ENCODE data around the gene SYNPR.
A peak's percentile ranks its signal among the peaks of the same experiment; 100 is the strongest.
"Not testable (repeated sequence)": the region's sequence is repeated elsewhere in the genome, so short reads cannot be mapped to it uniquely, and the experiment has no call there.

SYNPR gene

GRCh38 chr3:63278171-63279004, at the start of gene SYNPR:
Gene SYNPR, plus strand, starts transcription at chr3:63278308.
- DNase-seq, result peak; percentile 72

DNA sequence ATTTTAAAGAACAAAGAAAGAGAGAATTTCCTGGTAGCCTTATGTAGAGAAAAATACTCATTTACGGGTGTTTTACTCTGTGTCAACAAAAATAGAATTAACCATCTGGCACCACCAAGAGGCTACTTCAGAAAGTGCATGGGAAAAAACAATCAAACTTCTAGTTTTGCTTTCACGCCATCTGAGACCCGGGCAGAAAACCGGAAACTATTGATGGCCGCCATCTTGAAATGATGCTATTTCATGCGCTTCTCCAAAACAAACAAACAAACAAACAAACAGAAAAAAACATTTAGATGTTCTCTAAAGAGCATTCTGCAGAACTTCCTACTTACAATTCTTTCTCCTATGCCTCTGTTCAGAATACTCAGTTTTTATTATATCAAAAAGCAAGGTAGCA, 49.4 kb upstream of the SYNPR start:
- DNase-seq, result peak; percentile 71

DNA sequence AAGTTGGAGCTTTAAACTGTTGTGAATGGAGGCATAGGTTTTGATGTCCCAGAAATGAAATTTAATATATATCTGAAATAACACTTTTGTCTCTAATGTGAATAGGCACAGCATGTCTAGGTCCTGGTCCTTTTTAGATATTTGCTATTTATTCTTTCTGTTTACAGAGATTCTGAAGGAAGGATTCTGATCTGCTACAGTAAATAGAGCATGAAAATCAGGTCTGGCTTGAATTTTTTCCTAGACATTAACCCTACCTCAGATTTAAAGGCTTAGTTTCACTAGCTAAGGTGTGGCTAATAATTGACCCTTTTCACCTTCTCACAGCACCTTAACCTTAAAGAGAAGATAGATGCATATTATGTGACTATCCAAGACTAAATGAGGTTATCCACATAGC, 48.0 kb upstream of the SYNPR start:
- DNase-seq, result no peak

DNA sequence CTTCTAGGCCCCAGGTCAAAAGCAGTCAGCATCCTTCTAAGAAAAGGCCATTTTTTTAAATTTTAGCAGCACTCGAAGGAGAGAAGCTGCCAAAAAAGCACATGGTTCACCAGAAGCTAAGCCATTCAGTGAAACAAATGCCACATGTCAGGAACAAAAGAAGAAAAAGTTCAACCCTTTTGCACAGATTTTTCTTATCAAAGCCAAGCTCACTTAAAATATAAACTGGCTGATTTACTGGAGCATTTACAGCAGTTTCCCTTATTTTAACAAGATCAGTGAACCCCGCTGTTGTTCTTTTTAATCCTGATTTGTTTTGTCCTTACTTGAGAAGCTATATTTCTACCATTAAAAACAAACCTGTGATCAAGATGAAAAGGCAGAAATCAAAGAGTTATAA, 46.5 kb upstream of the SYNPR start:
- DNase-seq, result no peak

- peak; percentile 3 for DNase-seq
These were observed 45.2 kb upstream of the SYNPR start for GRCh38 chr3:63232764-63233396.

- no peak for DNase-seq
These were observed 37.7 kb upstream of the SYNPR start for GRCh38 chr3:63240381-63240902.

- no peak for DNase-seq
These were observed 36.0 kb upstream of the SYNPR start for GRCh38 chr3:63242124-63242523.

DNA sequence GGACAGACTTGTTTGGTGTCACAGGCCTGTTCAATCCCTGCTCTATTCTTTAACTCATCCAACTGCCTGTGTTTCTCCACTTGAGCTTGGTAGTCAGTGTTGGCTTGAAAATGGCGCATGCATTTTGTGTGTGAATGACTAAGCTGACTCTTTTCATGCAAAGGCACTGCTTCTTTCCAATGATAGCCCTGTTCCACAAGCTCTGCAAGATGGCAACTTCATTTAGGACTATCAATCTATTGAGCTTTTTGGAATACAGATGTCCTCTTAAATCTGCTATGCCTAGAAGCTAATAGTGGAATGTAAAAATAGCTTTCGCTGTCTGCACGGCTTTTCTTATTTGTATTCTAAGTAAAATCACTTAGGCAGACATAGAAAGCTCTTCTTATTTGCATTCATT, 33.6 kb upstream of the SYNPR start:
- no peak for DNase-seq

DNA sequence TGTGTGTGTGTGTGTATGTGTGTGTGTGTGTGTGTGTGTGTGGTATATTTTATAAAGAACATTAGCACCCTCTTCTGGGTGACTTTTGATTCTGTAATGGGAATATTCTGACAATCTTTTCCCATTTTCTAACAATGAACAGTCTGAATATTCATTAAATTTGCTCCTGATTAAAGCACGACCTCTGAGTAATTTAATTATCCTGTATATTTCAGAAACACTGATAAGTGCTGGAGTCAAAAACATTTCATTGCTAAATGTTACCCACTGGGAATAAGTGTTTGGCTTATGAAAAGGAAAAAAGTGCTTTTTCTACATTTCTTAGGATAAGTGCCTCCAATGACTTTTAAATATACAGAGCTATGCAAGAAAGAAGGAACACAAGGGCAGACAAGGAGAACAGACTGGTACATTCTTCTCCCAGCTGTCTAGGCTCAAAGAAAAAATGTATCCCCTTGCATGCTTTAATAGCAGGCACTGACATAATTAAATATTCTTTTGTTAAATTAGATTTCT, 32.3 kb upstream of the SYNPR start:
- DNase-seq, result peak; percentile 0

DNA sequence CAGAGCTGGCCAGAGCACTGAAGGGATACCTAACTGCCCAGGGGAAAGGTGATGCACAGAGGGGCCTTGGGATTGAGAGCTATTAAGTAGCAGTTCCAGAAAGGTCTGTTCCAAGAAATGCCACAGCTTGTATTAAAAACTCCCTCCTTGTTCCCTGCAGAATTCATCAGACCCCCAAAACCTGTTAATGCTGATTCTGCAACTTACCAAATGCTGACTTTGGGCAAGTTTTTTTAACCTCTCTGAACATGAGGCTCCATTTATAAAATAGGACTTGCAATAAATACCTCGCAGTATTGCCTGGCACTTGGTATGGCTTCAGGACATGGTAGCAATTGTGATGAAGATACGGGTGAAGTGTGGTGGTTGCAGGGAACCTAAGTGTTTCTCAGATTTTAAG, 30.1 kb upstream of the SYNPR start:
- no peak for DNase-seq

DNA sequence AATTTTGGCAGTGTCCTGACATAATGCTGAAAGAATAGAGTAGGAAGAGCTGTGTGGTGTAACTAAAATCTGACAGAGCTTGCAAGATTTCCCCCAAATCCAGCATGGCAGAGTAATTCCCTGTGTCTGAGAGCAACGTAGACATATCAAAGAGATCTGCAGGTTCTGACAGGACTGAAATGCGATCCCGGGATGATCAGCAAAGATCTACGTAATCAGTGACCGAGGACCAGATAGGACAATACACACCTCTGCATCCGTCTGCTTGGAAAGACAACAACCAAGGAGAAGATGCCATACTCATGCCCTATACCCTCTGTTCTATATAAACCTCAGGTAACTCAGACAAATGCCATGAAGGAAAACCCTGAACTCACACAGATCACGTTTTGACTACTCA, 26.6 kb upstream of the SYNPR start:
- DNase-seq, result peak; percentile 50

- not testable (repeated sequence) for DNase-seq
These were observed 22.3 kb upstream of the SYNPR start for GRCh38 chr3:63255819-63256218.

GRCh38 chr3:63264716-63265115, 13.4 kb upstream of the SYNPR start:
- no peak for DNase-seq

- DNase-seq, result no peak
These were observed 3.7 kb upstream of the SYNPR start for GRCh38 chr3:63274359-63274758.

DNA sequence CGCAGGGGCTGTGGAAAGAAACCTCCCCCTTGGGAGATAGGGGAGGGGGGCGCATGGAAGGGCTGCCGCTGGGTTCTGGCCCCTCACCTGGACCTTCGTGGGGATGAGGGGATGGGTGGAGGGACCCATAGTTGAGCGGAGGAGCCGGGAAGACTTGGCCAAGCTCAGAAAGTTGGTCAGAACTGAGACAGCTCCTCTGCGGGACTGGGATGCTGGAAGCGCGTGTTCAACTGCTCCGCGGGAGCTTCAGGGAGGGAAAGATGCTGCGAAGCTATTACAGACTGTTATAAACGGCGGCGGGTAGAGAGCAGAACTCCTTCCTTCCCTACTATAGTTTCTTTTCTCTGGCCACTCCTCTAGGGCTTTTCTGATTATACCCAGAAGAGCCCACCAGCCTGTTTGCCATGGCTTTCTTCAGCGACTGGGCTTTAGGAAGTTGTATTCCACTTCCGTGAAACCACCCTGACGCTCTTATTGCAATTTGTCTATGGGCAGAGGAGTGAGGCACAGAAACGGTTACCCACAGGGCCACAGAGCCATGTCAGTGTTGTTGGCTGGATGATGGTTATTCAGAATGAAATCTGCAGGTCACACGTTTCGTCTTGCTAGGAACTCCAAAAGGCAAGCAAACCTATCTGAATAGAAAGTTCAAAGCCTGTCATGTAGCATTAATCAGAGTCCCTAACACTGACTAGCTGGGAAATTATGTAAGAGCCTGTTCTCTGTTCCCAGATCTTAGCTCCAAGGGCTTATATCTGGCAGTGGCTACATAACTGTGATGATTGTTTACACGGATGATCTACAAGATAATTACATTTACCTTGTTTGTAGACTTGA, 1.1 kb downstream of the SYNPR start:
- peak; percentile 42 for DNase-seq

DNA sequence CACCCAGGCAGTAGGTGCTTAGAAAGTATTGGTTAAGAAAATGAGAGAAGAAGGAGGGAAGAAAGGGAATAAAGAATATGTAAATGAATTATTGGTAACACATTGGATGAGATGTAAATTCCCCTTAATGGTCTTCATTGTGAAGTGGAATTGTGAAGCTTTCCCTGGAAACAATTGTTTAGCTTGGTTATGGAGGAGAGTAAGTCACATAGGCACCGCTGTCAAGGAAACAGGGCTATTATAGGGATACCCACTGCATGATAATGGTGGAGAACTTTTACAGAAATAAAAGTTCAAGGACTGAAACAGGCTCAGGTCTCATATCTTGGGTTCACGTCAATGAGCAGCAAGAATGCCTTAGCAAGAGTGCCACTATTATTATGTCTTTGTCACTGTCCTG, 9.5 kb downstream of the SYNPR start:
- DNase-seq, result no peak

DNA sequence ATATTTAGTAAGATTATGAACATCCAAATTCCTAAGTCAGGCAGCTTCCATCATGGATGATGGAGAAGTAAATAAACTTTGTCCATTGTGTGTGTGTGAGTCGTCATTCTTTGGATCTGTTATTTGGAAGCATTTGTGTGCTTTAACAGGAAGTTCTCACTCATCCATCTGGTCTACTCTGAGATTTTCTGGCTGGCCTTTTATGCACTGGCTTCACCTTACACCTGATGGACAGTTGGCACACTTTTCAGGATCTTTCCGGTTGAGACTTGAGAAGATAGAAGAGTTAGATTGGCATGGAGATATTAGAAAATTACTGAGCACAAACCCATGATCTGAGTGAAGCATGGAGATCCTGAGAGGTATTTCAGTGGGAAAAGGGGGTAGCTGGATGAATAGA, 12.6 kb downstream of the SYNPR start:
- no peak for DNase-seq

DNA sequence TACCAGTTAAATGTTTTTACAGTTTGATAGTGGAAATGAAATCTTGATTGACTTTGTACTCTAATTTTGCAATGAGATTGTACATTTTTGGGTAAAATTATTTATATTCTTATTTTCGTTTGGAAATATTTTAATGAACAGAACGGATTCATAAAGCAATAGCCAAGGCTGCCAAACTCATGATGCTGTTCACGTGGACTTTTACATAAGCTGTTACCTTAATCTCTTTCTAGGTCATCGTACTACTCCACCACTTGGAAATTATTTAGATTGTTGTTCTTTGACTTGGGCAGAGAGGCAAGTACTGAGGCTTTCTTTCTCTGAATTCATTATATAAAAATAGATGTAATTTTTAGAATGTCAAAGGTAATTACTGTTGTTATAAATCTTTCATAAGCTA, 16.2 kb downstream of the SYNPR start:
- no peak for DNase-seq

- no peak for DNase-seq
These were observed 17.2 kb downstream of the SYNPR start for GRCh38 chr3:63295356-63295755.

- no peak for DNase-seq
These were observed 17.7 kb downstream of the SYNPR start for GRCh38 chr3:63295806-63296205.

DNA sequence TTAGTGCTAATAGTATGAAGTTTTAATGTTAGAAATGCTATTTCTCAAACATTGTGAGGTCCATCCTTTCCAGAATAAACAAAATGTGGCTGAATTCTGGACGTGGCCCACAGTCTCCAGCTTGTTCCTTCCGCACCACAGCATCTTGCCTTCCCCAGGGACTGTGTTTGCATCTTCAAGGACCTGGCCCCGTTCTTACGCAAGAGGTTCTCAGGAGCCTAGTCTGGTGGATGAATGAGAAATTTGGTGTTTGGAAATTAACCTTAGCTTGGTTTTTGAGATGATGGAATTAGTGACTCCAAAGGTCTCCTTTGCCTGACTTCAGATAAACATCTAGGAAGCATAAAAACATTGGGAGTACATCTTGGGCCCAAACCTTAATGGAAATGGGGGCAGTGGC, 18.1 kb downstream of the SYNPR start:
- DNase-seq, result no peak

DNA sequence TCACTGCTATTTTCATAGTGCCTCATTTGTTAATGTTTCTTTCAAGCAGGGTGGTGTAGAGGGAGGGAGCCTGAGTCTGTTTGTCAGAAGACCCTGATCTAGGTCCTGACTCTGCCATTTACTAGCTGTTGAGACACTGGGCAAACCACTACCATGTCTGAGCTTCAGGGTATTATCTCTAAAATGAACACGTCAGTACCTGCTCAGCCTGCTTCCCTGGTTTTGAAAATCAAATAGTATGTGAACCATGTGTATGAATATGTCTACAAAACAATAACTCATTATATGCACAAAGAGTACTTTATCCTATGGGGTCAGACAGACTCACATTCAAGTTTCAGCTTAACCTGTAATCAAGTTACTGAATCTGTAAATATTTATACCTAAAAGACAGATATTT, 25.1 kb downstream of the SYNPR start:
- no peak for DNase-seq

- no peak for DNase-seq
These were observed 26.3 kb downstream of the SYNPR start for GRCh38 chr3:63304421-63304820.

Data from NCI-H146 (cell line).